ENCODE measurements around the gene PEX10.

The PEX10 gene

DNA sequence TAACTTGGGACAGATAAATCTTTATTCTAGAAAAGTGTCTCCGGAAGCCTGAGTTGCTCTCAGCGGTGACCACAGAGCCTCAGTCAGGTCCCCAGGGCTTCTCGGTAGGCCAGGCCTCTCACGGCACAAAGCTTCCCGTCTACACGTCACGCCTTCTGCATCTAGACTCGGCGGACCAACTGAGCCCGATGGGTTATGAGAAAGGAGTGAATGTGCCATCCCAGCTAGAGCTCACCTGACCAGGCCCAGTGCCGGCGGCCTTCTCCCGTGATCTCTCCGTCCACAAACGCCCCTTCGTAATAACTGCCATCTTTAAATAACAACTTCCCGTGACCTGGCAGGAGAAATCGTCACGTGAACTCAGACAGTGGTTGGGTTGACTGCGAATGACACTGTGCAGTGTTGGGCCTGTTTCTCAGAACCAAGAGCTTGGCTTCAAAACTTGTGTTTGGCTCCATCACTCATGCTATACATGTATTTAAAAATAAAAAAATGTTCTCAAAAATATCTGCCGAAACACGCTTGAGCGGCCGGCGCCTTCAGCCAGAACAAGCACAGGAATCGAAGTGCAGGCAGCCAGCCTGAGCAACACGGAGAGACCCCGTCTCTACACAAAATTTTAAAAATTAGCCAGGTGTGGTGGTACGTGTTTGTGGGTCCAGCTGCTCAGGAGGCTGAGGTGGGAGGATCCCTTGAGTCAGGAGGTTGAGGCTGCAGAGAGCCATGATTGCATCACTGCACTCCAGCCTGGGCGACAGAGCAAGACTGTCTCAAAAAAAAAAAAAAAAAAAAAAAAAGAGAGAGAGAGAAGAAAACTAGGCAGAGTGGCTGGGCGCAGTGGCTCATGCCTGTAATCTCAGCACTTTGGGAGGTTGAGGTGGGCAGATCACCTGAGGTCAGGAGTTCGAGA is 24.1 kb downstream of the PEX10 start:
- DNase-seq (ENCODE audit: low read depth in 2 of 2), result no peak

DNA sequence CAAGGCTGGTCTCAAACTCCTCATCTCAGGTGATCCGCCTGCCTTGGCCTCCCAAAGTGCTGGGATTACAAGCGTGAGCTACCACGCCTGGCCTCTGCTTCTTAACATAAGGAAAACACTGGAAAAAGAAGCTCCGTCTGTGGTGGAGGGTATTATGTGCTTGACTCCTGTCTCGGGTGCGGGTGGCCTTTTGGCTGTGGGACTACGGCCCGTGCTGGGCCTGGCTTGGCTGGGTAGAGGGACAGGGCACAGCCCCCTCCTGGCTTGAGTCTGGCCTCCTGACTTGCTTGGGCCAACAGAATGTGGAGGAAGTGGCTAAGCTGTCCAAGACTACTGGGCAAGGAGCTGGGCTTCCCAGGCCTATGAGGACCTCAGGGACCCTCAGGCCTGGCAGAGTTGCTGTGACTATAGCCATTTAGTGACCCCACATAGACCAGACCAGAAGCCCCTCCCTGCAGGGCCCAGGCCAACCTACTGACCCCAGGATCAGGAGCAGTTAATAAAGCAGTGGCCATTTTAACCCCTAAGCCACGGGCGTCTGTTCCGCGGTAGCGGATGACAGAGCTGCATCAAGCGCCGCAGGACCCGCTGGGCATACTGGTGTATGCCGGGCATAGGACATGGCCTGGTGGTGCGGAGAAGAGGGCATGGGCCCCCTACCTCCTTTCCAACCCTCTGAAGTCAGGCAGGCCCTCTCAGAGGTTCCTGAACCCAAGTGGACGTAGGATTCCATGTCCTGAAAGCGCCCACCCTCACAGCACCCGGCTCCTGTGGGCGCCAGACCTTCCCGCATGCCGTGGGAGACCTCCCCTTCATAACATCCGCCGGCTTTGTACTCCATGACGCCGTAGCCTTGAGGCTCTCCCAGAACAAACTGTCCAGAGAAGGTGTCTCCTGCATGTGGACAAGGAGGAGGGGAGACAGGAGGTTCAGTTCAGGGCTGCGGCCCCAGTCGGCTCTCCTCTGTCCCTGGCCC is 25.4 kb downstream of the PEX10 start:
- no peak for DNase-seq (ENCODE audit: low read depth in 2 of 2)

DNA sequence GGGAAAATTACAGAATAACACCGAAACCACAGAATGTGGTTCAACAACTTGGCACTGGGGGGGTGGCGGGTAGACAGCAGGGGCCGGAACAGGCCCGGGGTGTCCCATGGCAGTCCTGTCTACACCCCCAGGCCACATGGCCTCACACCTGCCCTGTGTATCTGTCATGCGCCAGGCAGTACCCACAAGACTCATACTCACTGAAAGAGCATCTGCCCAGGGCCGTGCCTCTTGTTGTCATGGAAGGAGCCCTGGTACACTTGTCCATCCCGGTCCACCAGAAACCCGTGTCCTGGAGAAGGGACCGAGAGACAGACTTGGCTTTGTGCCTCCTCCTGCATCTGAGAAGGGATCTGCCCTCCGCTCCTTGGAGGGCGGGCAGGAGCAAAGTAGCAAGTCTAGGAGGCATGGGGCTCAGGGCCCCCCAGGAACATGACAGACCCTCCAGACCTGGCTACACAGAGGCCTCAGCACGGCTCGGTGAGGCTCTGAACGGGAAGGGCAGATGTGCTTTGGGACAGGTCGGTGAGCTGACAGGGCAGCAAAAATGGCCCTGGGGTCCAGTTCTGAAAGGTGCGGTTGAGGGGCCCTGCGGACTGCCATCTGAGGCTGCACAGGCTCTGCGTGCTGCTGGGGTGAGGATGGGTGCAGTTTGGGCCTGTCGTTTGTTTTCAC is 26.6 kb downstream of the PEX10 start:
- DNase-seq (ENCODE audit: low read depth in 2 of 2), result no peak

DNA sequence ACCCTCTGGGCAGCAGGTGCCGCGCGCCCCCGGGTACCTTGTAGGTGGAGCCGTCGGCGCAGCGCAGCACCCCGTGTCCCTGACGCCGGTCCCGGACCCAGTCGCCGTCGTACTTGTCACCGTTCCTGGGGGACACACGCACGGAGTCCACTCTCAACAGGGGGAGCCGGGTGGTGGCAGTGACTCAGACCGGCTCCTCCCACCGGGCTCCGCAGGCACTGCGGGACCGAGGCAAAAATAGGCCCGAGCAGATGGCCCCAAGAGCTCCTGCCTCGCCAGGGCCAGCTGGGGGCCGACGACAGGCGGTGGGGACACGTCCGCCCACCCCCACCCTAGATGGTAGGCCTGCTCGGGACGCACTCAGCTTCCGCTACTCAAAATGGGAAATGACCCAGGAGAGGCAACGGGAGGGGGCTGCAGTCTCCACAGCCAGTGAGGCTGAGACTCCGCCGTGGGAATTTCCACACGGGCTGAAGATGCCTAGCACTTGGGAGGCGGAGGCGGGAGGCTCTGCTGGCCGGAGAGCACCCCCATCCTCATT is 27.4 kb downstream of the PEX10 start:
- no peak for DNase-seq (ENCODE audit: low read depth in 2 of 2)

DNA sequence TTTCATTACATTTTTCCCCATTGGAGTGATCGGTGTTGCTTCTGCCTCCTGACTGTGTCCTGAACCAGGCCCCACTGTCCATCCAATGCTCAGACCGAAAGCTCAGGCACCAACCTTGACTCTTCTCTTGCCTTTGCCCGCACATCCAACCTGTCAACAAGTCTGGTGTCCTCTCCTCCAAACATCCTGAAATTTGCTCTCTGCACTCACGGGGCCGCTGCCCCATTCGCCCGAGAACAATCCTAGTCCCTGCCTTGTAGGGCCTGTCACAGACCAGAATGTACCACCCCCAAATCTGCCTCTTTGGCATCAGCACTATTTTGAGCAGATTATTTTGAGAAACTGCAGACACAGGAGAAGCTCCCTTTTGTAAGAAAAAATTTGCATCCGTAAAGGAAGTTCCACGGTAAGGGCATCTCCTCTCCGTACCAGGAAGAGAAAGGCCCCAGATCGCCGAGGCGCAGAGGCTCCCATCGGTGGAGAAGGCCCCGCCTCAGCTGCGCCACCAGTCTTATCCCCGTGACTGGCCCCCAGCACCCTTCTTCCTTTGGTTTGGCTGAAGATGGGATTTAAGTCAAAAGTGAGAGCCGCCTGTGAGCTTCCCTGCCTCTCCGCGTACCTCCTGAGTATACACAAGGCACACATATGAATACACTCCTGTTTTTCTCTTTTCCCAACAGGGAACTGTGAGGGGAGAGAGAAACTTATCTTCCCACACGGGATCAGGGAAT is 28.1 kb downstream of the PEX10 start:
- no peak for DNase-seq (ENCODE audit: low read depth in 2 of 2)

DNA sequence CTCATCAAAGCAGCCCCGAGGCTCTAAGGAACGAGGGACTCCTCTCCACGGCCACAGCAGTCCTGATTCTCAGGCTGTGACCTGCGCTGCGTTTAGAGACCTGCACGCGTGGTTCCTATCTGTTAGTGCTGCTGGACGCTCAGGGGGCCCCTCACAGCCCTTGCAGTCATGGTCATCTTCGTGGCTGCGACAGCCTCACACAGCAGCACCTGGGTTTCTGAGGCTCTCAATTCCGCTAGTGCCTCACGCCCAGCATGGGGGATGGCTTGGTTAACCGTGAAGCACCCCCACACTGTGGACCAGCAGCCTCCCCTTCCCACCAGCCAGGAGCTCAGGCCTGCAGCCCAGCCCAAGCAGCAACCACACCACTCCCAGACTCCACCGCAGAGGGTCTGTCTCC is 28.8 kb downstream of the PEX10 start:
- no peak for DNase-seq (ENCODE audit: low read depth in 2 of 2)

DNA sequence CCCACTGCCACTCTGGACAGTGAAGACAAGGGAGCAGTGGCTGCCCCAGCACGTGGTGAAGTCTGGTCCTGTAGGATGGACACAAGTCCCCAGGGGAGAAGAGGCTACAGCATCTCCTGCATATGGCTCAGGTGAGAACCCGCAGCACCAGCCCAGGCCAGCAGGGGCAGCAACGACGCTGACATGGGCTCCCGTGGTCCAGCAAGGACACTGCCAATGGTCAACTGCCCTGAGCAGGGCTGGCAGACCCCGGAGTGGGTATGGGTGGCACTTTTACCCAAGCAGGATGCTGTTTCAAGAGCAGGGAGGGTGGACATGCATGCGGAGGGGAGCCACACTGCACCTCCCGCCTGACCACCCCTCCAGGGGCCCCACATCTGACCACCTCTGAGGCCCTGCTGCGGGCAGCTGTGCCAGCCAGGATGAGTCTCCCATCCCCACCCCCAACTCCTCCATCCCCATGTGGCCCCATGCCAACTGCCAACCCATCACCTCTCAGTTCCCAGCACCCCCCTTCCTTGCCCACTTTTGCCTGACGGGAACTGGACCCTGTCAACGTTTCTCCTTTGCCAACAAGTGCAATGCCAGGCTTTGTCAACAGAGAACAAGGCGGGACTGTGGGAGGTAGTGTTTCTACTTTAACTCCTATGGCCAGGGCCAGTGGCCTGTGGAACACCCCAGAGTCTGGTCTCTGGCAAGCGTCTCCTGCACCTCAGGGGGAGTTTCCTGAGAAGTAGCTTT is 29.6 kb downstream of the PEX10 start:
- no peak for DNase-seq (ENCODE audit: low read depth in 2 of 2)

DNA sequence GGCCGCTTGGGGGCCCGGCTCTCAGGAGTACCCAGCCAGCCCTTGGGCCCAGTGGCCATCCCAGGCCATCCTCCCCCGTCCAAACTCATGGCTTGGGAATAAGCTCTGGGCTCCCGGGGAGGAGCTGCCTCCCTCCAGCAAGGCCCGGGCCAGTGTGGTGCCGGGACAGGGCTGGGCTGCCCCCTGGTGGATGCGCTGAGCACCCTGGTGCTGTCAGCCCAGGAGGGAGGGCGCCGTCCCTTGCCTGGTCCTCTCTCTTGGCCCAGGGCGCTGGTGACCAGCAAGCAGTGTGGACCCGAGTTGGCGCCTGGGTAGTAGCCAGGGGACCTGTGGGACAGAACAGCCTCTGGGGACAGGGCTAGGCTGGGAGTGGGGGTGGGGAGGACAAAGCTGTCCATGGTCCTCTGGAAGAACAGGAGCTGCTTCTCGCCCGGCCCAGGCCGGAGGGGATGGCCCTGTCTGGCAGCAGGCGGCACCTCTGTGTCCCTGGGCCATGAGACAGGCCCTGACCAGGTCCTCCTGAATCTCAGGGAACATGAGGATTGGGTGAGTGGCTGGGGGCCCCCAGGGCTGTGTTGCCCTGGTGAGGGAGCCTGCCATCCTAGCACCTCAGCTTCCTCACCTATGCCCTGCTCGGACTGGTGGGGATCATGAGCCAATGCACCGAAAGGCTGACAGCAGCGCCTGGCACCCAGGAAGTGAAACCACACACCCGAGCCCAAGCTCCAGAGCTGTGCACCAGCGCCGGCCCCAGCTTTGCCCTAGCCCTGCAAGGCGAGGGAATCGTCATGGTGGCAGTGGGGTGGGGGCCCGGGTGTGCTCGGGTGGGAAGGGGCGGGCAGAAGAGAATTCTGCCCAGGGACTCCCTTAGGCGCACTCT is 30.4 kb downstream of the PEX10 start:
- peak; percentile 55 to 75 for DNase-seq (ENCODE audit: low read depth in 2 of 2)

DNA sequence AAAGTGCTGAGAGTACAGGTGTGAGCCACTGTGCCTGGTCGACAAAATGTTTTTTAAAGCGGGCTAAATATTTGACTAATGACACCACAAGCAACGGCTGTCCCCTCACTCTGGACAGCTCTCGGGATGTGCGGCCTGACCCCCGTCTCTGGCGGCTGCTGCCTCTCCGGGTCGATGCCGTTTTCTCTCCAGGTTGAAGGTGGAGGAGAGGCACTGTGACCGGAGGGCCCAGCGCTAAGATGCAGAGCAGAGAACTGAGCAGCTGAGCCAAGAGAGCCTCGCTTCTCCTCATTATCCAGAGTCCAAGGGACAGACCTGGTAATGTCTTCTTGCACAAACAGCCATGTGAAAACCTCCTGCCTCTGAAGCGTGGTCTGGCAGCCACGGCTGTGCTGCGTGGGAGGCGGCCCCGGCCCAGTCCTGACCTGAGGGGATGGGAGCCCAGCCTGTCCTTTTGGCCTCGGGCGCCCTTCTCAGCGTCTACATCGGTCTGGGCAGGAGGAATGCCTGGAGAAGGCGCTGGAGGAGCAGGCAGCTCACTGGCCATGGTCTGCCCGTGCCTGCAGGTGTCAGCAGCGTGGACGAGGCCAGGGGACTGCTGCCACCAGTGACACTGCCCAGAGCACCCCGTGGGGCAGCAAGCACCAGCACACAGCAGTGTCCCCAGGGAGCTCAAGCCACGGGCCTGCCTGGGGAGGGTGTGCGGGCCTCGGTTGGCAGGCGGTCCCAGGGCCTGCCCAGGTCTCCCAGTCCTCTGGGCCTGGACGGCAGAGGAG is 31.4 kb downstream of the PEX10 start:
- DNase-seq (ENCODE audit: low read depth in 2 of 2), result no peak

DNA sequence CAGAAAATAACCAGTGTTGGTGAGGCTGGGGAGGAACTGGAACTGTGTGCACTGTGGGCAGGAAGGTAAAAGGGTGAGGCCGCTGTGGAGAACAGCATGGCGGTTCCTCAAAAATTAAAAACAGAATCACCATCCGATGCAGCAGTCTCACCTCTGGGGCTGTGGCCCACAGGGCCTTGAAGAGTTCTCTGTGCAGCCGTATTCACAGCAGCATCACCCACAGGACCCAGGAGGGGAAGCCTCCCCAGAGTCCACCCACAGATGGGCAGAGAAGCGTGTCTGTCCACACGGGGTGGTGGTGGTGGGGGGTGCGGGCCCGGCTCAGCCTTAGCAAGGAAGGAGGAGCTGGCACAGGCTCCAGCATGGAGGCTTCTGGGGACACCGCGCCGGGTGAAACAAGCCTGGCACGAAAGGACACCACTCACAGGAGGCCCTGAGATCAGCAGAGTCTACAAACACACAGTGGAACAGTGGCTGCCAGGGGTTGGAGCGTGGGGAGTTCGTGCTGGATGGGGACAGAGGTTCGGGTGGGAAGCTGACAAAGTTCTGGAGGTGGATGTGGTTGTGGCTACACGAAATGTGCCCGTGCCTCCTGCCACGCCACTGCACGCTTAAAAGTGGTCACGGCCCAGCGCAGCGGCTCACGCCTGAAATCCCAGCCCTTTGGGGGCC is 32.5 kb downstream of the PEX10 start:
- DNase-seq (ENCODE audit: low read depth in 2 of 2), result no peak

DNA sequence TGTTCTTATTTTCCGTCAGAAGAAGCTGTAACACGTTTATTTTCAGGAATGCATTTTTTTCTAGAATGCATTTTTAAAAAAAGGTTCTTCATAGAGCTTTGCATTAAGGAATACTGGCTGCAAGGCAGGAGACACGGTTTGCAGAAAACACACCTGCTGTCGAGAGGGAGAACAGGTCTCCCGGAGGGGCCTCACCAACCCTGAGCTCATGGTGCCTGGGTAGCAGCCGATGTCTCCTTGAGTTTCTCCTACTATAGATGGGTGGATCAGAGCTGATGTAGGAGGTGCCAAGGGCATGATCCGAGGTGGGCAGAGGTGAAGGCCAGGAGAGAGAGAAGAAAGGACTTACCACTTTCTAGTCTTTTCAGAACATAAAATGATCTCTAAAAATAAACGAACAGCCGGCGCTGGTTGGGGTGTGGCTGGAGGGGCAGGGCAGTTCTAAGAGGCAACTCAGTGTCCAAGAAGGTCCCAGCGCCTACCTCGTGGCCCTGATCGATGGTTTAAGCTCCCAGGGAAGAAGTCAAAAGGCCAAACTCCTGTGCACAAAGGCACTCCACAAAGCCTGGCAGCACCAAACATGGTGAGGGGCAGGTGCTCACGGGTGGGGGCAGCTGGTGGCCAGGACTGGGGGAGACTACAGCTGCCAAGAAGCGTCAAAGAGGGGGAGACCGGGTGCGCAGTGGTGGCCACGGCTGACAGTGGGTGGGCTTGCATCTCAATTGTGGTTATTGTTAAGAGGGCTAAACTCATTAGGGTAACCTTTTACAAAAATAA is 33.2 kb downstream of the PEX10 start:
- no peak for DNase-seq (ENCODE audit: low read depth in 2 of 2)

DNA sequence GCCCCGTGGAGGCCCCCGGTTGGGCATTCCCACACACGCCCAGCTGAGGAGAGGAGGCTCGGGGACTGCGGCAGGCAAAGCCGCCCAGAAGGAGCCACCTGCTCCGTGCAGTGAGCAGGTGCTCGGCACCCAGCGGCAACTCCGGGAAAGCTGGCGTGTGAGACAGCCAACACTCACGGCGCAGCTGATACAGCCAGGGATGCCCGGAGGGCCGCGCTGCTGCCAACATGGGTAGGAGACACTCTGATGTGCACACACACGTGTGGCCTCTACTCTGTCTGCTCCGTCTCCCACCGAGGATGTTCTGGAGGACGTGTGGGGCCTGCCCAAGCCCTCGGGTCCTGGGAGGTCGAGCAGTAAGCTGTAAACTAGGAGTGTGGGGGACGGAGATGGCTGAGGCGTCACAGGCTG is 33.9 kb downstream of the PEX10 start:
- DNase-seq (ENCODE audit: low read depth in 2 of 2), result no peak

DNA sequence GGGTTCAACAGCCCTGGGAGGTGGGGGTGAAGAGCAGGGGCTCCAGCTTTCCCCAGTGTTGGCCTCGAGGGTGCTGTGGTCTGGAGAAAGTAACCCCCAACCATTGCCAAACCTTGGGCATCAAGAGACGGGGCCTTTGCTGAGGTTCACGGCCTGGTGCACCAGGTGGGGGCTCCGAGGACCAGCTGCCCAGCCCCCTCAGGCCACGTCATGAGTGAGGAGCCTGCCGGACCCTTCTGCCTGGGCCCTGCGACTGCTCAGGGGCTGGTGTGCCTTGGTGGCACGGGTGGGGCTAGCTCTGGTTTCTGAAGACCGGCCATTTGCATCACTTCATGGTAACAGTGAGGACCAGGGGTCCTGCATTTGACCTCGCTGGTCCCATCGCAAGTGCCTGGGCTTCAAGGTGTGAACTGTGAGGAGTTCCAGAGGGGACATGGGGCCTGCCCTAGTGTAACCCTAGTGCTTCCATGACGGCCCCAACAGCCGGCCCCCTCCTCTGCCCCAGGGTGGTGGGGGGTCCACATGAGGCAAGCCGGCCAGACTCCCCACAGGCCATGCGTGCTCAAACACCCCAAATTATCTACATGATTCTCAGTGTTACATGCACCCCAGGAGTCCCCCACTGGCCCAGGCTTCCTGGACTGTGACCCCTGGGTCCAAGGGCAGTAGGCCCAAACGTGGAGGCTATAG is 34.5 kb downstream of the PEX10 start:
- no peak for DNase-seq (ENCODE audit: low read depth in 2 of 2)

DNA sequence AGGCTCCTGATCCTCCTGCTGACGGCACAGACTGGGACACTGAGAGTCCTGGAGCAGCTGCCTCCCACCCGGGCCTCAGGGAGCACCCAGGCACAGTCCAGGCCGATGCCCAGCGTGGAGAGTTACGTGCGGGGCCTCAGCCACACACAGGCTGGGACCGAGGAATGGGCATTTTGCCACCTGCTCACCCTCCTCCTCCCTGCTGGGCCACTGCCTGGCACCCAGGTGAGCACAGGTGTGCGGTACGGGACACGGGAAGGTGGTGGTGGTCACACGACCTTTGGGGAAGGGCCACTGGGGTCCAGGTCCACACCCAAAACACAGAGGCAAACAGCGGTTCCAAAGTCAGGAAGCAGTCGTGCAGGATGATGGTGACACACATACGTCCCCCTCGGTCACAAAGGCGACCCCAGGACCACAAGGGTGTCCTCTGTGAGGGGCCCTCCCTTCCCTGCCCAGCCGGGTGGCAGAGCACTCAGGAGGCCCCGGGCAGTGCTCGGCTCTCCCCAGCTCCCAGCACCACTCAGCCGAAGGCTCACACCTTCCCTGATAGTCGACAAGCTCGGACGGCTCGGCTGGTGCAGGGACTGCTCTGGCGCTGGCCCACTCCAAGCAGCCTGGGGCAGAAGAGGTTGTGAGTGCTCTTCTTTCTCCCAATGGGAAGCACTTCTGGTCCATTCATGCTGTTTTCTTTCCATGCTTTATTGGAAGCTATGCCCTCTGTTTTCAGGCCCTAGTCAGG is 35.3 kb downstream of the PEX10 start:
- no peak for DNase-seq (ENCODE audit: low read depth in 2 of 2)

DNA sequence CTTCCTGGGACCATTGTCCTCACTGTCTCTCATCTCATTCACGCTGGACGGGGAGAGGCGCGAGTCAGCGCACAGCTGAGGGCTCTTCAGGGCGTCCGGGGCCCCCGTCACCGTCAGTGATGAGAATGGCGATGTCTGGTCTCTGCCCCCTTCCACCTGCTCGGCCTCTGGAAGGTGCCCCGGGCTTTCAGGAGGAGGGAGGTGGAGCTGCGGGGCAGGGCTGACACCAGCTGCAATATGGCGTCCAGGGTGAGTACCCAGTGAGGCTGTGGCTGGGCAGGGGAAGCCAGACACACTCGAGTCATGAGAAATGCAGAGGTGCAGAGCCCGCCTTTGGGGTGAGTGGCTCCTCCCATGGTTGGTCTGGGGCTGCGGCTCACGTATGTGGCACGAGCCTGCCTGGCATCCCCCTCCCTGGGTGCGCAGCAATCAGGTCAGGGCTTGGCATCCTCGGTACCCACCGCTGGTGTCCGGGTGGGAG is 36.1 kb downstream of the PEX10 start:
- DNase-seq (ENCODE audit: low read depth in 2 of 2), result no peak

DNA sequence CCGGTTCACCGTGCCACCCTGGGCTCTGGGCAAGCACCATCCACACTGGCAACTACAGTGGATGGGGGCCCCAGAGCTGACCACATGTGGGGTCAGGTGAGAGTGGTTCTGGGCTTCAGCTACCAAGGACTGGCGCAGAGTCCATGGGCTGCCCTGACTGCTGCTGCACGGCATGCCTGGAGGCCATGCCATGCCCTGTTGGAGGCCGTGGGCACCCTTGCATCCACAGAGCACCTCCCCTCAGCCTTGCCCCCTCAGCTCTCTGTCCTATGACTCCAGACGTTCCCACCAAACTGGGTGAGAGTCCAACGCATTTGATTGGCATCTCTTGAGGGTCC is 36.5 kb downstream of the PEX10 start:
- DNase-seq (ENCODE audit: low read depth in 2 of 2), result no peak
